Iris pigment epithelial cell (primary cell): ENCODE results near the gene AGPAT3.

Experiments used
- DNase-seq: peaks from one replicate; pipeline ENCODE4 v3.0.0-alpha.2; 2011; ENCODE audit warnings: low read depth

AGPAT3 gene

DNA sequence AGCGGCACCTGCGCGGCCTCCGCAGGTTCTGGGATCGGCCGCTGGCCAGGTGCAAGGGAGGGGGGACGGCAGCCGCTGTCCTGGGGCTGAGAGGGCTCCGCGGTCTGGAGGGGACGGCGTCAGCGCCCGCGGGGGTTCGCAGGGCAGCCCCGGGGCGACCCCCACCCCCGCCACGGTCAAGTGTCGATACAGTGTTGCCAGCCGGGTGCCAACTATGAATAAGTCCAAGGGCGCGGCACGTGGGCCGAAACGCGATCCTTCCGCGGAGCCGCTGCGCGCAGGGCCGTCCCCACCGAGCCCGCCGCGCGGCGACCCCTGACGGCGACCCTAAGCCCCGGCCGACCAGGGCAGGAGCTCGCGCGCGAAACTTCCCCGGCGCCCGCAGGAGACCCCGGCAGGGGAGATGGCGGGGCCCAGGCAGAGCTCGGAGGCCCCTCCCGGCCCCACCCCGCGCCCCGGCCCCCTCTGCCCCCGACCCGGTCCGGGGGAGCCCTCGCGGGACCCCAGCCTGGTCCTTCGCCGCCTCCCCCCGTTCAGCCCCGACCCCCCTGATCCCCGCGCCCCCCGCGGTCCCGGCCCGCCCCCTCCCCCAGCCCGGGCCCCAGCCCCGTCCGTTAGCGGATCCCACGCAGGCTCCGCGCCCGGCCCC, 586 bp upstream of the AGPAT3 start:
- no peak for DNase-seq

DNA sequence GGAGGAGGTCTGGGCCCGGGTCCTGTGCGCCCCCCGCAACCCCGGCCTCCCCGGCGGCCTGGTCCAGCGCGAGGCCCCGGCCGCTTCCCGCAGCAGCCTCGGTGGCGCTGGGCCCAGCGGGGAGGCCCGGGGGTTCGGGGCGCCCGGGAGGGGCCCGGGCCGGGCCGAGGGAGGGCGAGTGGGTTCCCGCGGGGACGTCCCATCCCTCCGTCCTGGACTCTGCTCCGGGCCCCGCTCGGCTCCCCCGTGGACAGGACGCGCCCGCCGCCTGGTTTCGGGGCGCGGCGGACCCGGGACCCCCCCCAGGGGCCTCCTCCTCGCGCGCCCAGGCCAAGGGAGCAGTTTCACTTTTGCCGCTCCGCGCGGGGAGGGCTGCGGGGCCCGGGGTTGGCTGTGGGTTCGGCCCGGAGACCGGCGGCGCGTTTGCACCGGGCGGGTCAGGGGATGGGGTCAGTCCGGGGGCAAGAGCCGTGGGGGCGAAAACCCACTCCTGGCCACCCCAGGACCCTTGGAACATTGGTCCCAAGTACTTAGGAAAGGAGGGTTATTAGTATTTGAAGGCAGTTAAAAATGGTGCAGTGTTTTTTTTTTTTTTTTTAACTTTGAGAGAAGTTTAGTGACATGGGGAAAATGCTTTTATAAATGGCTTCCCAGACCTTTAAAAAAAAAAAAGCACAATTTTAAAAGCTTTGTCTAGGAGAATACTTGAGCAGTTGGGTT, 677 bp downstream of the AGPAT3 start:
- DNase-seq: peak; percentile 39

DNA sequence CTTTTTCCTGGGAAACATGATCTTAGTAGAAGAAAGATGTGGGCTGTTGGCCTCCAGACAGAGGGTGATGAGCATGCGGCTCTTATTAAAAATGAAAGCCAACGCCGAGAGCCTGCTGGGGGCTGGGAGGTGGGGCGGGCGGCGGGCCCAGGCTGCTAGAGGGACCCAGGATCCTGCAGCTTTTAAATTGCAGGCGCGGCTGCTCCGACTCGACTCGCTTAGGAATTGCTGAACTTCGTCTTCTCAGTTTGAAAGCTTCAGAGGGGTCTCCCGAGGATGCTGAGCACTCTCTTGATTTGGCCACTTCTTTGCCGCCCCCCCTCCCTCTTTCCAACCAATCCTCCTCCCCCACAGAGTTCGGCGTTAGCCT, 1.2 kb downstream of the AGPAT3 start:
- DNase-seq: peak; percentile 68

DNA sequence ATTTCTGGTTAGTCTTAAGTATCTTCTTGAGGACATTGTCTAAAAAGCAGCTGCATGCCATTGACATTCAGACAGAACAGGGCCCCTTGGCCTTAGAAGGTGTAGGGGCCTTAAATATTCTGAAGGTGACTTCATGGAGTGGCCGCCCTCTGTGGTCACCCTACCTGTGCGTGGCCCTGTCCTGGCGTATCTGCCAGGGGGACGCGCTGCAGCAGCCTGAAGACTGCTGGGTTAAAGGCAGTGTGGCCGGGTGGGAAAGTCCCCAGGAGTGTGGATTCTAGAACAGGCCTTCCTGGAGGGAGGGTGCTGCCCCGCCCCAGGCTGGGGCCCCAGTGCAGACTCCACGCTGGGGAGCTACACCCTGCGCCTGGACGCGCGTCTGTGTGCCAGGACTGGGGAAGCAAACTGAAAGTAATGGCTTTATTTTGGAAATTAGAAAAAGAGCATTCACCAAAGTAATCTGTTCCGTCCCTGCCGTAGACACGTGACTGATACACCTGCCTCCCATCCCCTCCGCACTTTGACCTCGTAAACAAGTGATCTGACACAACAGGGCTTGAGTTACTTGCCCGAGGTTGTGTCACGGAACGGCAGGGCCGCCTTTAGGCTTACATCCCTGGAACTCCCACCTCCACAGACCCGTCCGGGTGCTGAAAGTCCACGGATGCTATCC, 1.8 kb downstream of the AGPAT3 start:
- DNase-seq: peak; percentile 27

DNA sequence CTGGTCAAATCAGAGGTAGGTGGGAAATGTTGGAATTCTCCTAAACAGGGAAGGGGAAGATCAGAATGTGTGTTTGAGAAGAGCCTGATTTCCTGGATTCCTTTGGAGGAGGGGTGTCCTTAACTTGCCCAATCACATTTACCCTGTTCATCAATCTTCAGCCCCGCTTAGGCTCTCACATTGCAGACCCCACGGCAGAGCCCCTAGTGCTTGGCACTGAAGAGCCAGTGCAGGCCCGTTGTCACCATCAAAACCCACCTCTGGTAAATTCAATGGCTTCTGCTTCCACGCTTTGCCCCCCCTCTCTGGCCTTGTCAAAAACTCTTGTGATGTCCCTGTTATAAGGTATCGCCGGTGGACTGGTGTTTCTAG, 2.3 kb downstream of the AGPAT3 start:
- DNase-seq: no peak

DNA sequence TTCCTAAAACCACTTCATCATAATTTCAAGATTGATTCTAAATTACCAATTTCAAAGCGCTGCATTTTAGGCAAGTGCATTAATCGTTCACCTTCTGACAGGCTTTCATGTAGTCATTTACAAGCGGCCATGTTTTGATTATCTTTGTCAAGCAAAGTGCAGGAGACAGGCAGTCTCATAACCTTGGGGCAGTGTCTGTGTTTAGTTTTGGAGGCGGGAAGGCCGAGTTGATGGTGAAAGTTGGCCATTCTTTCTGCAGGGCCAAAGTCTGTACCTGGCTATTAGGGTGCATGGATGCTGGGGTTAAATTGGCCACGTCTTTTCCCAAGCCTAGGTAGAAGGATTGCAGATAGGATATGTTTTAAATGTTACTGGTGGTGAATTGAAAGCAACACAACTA, 2.9 kb downstream of the AGPAT3 start:
- DNase-seq: no peak

DNA sequence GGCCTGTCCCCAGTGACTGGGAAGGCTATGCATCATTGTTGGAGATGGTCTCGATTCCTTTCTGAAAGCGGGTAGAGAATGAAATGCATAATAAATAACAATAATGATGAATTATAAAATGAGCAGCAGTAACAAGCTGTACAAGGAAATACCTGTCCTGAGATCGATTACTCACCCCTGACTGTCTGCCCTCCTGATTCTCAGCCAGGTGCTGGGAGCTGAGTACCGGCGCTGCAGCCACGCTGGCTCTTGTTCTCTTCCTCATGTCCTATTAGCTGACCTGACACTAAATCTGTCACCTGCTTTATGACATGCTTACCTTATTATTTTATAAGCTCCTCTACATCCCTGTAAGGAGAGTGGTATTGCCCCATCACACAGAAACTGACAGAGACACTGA, 3.4 kb downstream of the AGPAT3 start:
- DNase-seq: no peak

DNA sequence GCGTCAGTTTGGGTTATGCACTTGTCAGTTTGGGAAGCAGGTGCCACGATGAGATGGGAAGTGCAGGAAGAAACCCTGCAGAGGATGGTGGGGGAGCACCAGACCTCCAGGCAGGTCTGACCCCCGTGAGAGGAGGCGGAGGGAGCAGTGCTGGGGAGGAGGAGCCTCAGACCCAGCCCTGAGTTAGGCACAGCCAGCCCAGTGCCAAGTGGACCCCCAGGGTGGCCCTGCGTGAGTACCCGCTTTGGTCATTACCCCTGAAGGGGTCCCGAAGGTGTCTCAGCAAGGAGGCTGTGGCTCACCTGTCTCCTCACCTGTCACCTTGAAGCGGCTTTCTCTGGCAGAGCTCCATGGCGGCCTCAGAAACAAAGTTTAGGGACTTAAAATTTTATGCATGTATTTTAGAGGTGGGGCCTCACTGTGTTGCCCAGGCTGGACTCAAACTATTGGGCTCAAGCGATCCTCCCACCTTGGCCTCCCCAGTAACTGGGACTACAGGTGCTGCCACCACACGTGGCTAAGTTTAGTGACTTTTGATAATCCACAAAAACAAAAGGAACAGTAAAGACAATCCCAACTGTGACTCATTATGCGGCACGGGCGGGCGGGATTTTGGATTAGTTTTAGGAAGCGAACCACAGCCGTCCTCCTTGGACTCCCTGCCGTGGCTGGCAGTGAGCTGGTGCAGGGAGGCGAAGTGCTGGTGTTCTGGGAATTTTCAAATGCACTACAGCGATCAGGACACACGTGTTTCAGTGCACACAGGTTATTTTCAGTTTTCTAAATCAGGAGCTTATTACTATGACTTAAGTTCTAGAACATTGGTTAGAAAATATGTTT, 4.7 kb downstream of the AGPAT3 start:
- DNase-seq: no peak

DNA sequence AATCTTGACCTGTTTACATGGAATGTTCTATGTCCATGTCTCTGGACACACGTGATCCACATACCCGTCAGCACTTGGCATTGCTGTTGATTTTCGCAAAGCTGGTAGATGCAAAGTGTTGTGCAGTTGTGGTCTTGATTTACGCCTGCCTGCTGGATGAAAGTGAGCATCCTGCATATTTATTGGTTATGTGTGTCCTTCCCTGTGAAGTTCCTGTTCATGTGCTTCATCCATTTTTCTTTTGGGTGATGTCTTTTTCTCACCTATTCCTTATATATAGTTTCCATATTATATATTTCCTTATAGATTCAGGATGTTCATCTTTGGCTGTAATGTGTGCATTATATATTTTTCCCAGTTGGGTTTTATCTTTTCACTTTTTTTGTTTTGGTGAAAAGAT, 6.5 kb downstream of the AGPAT3 start:
- no peak for DNase-seq

DNA sequence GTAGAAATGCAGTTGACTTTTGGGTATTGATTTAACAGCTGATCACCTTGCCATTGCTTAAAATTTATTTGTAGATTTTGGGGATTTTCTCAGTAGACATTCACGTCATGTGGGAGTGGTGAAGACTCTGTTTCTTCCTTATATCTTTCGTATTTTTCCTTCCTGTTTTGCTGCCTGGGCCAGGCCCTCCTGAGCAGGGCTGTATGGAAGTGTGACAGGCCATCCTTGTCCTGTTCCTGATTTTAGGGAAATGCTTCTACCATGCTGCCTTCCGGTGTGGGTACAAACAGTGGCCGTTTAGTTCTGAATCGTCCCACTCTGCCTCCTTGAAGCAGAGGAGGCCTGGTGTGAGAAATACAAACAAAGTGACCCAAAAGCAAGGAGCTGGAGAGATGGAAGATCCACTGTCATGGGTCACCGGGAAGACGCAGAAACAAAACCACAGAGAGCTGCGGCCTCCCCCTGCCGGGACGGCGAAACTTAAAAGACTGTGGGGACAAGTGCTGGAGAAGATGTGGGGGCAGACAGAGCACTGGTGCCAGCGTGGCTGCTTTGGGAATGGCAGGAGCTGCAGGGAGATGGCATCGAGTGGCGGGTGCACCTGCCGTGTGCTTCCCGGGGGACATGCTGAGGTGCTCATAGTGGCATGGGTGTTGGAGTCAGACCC, 7.6 kb downstream of the AGPAT3 start:
- DNase-seq: no peak

DNA sequence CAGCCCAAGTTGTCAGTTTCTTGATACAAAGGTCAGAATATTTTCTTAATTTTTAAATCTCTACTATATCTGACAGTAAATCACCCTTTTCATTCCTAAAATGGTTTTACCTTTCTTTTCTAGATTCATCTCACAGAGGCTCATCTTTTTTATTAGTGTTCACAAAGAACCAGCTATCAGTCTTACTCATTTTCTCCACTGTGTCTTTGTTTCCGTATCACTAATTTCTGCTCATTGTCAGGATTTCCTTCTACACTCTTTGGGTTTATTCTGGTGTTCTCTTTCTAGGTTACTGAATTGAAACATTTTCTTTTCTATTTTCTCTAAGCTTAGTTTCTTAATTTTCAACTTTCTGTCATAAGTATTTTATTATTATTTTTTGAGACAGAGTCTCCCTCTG, 8.7 kb downstream of the AGPAT3 start:
- DNase-seq: no peak

DNA sequence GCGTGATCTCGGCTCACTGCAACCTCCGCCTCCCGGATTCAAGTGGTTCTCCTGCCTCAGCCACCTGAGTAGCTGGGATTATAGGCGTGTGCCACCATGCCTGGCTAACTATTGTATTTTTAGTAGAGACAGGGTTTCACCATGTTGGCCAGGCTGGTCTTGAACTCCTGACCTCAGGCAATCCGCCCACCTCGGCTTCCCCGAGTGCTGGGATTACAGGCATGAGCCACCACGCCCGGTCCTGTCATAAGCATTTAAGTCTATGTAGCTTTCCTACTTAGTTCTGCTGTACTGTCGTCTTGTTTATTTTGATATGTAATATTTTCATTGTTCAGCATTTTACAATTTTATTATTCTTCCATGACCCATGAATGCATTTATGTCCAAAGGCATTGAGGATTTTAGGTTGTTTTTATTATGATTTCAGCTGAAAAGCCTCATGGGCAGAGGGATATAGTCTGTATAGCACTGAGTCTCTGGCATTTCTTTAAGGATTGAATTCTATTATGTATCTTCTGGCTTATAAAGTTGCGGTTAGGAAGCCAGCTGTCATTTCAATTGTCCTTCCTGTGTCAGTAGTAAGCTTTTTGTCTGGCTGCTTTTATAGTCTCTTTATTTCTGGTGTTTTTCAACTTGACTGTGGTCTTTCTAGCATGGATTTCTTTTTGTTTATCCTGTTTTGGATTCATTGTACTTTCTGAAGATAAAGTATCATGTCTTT, 9.2 kb downstream of the AGPAT3 start:
- no peak for DNase-seq

DNA sequence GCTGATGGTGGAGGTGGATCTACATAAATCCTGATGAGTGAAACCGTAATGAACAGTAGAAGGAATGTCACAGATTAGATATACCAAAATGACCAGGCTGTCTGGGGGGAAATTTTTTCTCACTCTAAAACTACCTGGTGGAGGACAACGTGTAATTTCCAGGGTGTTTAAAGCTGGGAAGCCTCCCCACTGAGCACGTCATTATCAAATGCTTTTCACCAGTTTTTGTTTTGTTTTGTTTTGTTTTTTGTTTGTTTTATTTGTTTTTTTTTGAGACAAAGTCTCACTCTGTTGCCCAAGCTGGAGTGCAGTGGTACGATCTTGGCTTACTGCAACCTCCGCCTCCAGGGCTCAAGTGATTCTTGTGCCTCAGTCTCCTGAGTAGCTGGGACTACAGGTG, 11.6 kb downstream of the AGPAT3 start:
- DNase-seq: no peak

DNA sequence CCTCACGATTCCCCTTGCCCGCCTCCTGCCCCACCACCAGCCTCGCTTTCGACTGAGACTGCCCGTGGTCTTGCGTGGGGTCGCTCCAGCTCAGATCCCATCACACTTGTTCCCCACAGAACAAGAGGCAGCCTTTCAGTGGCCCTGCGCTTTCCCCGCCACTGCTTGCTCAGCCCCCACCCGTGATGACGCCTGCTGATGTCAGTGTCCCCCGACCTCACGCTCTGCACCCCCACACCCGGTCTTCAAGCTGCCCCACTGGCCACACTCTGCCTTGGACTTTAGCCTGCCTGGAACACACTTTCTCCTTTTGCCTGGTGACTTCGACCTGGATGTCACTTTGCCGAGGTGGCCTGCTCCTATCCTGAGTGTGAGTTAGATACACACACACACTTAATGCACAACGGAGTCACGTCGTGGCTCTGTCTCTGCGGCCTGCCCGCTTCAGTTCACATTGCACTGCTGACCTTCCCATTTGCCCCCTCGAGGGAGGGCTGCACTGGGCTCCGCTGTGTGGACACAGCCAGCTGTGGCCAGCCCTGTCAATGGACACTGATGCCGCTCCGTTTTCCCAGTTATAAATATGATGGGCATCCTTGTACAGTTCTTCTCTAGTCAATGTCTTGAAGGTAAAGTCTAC, 13.0 kb downstream of the AGPAT3 start:
- no peak for DNase-seq

DNA sequence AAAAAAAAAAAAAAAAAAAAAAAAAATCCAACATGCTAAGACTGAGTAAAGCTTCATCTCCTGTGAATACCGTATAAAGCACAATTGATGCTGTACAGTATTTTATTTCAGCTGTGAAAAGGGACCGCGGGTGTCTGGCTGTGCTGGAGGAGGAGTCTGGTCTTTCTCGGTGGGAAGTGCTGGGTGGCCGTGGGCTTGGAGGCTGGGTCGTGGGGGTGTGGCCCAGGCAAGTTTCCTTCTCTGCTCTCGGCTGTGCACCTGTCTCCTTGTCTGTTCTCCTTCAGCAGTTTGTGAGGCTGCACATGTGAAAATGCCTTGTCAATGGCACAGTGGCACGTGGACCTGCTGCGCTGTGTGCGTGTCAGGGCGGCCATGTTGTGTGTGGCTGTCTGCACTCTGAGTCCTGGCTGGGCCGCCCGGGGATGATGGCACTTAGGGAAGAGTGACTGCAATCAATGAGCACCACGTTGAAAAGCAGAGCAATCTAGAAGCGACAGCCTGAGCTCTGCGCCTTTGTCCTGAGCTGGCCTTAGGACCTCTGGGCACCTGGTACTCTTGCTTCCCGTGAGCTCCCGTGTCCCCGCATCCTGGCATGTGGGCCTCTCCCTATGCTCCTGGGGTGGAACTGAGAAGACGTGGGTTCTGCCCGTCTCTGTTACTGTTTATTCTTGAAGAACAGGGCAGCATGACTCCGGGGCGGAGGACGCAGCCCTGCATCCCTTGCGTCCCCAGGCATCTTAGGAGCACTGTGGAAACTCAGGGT, 14.5 kb downstream of the AGPAT3 start:
- no peak for DNase-seq

DNA sequence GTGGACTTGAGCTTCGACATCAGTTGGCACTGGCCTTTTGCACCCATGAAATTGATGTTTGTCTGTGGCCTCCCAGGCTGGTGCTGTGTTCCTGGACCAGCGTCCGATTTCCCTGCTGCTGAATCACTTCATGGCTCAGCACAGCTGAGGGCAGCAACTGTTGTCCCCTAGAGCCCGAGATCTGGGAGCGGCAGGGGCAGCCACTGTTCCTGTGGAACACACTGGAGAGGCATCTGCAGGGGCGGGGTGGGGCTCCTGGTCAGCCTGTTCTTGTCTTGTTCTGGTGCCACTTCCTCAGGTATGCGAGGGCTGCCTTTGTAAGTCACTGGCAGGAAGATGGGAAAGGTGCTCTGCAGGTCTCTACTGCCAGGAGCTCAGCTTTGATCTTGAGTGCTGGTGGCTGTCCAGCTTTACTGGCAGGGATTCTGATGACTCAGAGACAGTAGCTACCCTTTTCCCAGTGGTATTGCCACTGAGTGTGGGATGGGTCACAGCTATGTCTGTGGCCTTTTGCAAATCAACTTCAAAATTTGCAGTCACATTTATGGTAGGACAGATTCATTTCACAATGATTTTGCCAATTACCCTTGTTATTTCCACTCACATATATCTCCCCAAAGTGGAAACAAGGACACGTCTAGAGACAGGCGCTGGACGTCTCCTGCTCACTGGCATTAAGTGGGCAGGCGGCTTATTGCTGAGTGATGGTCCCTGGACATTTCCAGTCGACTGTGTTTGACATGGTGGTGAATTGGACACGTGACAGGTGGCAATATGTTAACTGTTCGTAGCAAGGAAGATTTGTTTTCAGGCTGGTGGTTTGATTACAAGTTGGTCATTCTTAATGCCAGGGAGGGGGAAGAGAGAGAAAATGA, 15.3 kb downstream of the AGPAT3 start:
- DNase-seq: no peak

DNA sequence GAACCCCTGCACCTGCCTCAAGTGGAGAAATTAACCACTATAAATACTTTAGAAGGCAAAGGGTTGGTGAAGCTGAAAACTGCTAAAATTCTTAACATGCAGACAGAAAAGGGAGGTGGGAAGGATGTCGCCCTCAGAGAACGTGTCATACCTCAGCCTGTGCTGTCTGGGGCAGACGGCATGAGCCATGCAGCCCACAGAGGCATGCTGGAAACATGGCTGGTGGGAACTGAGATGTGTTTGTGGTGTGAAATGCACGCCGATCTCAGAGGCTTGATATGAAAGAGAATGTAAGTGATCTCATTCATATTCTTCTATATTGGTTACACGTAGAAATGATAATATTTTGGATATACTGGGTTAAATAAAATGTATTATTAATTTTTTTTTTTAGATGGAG, 16.3 kb downstream of the AGPAT3 start:
- DNase-seq: no peak

DNA sequence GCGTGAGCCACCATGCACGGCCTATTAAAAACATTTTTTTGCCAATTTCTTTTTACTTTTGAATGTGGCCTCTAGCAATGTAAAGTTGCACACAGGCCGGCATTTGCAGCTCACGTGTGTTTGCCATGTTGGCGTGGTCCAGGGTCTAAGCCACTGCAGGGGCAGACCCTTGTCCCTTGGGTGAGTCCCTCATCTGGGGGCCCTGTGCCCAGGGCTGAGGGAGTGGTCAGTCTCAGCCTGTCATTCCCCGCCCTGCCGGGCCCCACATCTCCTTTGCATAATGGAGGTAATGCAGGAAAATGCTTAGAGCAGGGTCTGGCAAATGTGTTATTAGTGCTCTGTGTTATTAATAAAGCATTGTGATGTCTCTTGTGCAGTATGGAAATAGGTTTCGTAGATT, 16.9 kb downstream of the AGPAT3 start:
- no peak for DNase-seq

DNA sequence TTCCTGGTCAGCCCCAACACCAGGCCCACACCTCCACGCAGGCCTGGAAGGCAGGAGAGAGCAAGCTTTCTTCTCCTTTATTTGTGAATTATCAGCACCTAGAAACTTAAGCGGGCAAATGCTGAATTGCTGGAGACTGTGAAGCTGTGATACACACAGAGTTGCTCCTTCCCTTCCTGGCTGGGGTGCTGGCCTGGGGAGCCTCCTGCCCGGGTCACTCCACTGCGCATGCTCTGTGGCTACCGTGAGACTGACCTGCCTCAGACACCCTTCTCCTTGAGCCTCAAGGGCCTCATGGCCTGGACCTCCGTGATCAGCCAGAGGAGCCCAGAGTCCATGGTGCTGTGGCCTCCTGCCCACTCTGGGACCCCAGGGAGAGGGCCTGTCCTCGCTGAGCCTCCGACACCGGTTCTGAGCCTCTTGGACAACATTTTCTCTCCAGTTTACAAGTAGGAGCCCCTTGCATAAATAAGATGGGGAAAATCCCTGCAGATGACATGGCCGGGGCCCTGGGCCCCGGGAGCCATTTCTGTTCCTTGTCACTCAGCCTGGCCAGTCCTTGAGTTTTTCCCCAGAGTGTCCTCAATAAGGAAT, 18.0 kb downstream of the AGPAT3 start:
- no peak for DNase-seq
